K562 treated with DMSO at 1 percent for 4 hours (cell line): ENCODE data around the gene C9orf152. TPM values are rescaled to one million over a fixed set of nuclear protein-coding genes. Genes with fewer than 3 reads are reported as not detected.

Source experiments
- total RNA-seq: library from RNA; unstranded; fragments of 300-600 nt; gene quantifications from 2 replicates; pipeline ENCODE4 v1.2.3, GENCODE V29; 2022; ENCODE audit not compliant: insufficient read depth

Gene C9orf152
- total RNA-seq = not detected in 2 replicates

GRCh38 chr9:110208031-110208430, at the start of gene C9orf152:
TSS of gene C9orf152 (minus strand) at chr9:110208159. CDS start at chr9:110207579, 580 bp downstream.

GRCh38 chr9:110256380-110257096, 48.6 kb upstream of the C9orf152 start, which contains the start of gene TXN:
TSS of gene TXN (minus strand) at chr9:110256507. CDS start at chr9:110256435, 72 bp downstream.

Other genes with a start within 250 kb of the C9orf152 start
- gene TXN, start 48.3 kb upstream of the C9orf152 start, total RNA-seq = 185 and 209 TPM in 2 replicates
- not detected in 2 replicates for gene TXNDC8, start 129.7 kb upstream of the C9orf152 start, total RNA-seq